CD4-positive, alpha-beta T cell (primary cell): ENCODE measurements around the gene TMEM132D. TPM values are rescaled to one million over a fixed set of nuclear protein-coding genes. Genes with fewer than 3 reads are reported as not detected.

Experiments used
- ATAC-seq: fragments of 200-7000 bp; cut with Tn5 transposase; one replicate; pipeline ENCODE4 v1.10.0; 2022; ENCODE audit warnings: mild to moderate bottlenecking; ENCODE audit not compliant: poor library complexity
- CTCF ChIA-PET: fragments of 350-600 bp; sonication (Branson Sonifier 250); formaldehyde crosslinking; loops from one replicate; lab custom pipeline; 2021; ENCODE audit warnings: antibody characterized with exemption, inconsistent platforms; lab: Charles Lee
- POLR2A ChIA-PET: fragments of 350-600 bp; sonication (Branson Sonifier 250); formaldehyde crosslinking; loops from one replicate; lab custom pipeline; 2021; ENCODE audit warnings: antibody characterized with exemption, inconsistent platforms; lab: Charles Lee
- DNase-seq, 14 experiments: peaks; one replicate each; pipeline ENCODE4 v3.0.0-alpha.2; 2013 to 2020; ENCODE audit warnings: mixed read lengths in 2 of 14
- H3K27ac ChIP-seq, 2 donors: one replicate each; pipeline versions ENCODE4 v1.5.1 to v1.7.0; 2013; ENCODE audit warnings: low read length in 2 of 2, low read depth in 1 of 2, mild to moderate bottlenecking in 1 of 2
- H3K27me3 ChIP-seq, 2 experiments: 1 replicate in 1 of 2; 2 replicates in 1 of 2; pipeline versions ENCODE4 v1.6.1 to v1.7.0; 2013; ENCODE audit warnings: low read length in 2 of 2, control low read depth in 1 of 2, mild to moderate bottlenecking in 1 of 2, moderate library complexity in 1 of 2; ENCODE audit not compliant: insufficient read depth in 2 of 2, control insufficient read depth in 1 of 2
- H3K36me3 ChIP-seq: one replicate; pipeline ENCODE4 v1.6.1; 2013; ENCODE audit warnings: low read length, control low read depth; ENCODE audit not compliant: insufficient read depth
- H3K4me1 ChIP-seq: one replicate; pipeline ENCODE4 v1.6.1; 2013; ENCODE audit warnings: low read length, control low read depth; ENCODE audit not compliant: insufficient read depth
- H3K4me3 ChIP-seq: one replicate; pipeline ENCODE4 v1.5.1; 2013; ENCODE audit warnings: mild to moderate bottlenecking, low read length, moderate library complexity
- H3K9me3 ChIP-seq, 2 experiments: 1 replicate in 1 of 2; 2 replicates in 1 of 2; pipeline versions ENCODE4 v1.6.1 to v1.7.0; 2013; ENCODE audit warnings: low read length in 2 of 2, mild to moderate bottlenecking in 2 of 2, control low read depth in 1 of 2, moderate library complexity in 1 of 2; ENCODE audit not compliant: control insufficient read depth in 1 of 2, insufficient read depth in 1 of 2
- H3K27ac Mint-ChIP-seq: one replicate; pipeline ENCODE4 v1.8.0; 2020; ENCODE audit warnings: mixed read lengths
- H3K27me3 Mint-ChIP-seq: one replicate; pipeline ENCODE4 v1.8.0; 2021; ENCODE audit warnings: mixed read lengths
- H3K36me3 Mint-ChIP-seq: one replicate; pipeline ENCODE4 v1.8.0; 2021; ENCODE audit warnings: low read depth, mixed read lengths
- H3K4me1 Mint-ChIP-seq: one replicate; pipeline ENCODE4 v1.8.0; 2021; ENCODE audit warnings: low read depth, mixed read lengths
- H3K4me3 Mint-ChIP-seq: one replicate; pipeline ENCODE4 v1.8.0; 2020; ENCODE audit warnings: mild to moderate bottlenecking, mixed read lengths
- H3K9me3 Mint-ChIP-seq: one replicate; pipeline ENCODE4 v1.8.0; 2020; ENCODE audit warnings: mixed read lengths
- CTCF ChIP-seq: fragments of 200-600 bp; IDR thresholded peaks from one replicate; pipeline ENCODE4 v1.8.0; 2022; ENCODE audit warnings: antibody characterized with exemption, mild to moderate bottlenecking
- intact Hi-C, 2 experiments: fragments of 100-400 bp; cut with DNase I in 1 of 2; cut with micrococcal nuclease in 1 of 2; formaldehyde crosslinking; loops; one replicate each; pipeline versions ENCODE4 v1.15.1 to v1.9.0; 2023 to 2025; cut with DNase I, micrococcal nuclease
- total RNA-seq, 174 experiments: library from RNA in 2 of 174; stranded (reverse) in 2 of 174; gene quantifications; one replicate each; pipeline ENCODE4 v1.2.3 and lab custom pipeline; 2021 to 2026

The TMEM132D gene
- total RNA-seq, 2 experiments from 2014 or later = not detected

GRCh38 chr12:129938089-129938488 is 34.3 kb upstream of the TMEM132D start:
- H3K4me1 ChIP-seq = no peaks in the 10 kb centered on the region
- ChIA-PET CTCF (no interaction called here), POLR2A (no interaction called here)
- ATAC-seq = no peak
- no peaks in the 10 kb centered on the region for H3K9me3 Mint-ChIP-seq
- H3K4me1 Mint-ChIP-seq = no peaks in the 10 kb centered on the region
- intact Hi-C loops = no loop called here
- no peak overlapping the region for H3K4me3 ChIP-seq
- H3K27me3 Mint-ChIP-seq = no peaks in the 10 kb centered on the region
- no peak overlapping the region for H3K27ac ChIP-seq
- no peaks in the 10 kb centered on the region for H3K27me3 ChIP-seq
- TF ChIP-seq CTCF = no peak
- no peaks in the 10 kb centered on the region for H3K36me3 Mint-ChIP-seq
- H3K4me3 Mint-ChIP-seq = no peak overlapping the region
- no peak overlapping the region for H3K27ac Mint-ChIP-seq
- H3K36me3 ChIP-seq = no peaks in the 10 kb centered on the region
- peaks cover 0 to 31% of the 10 kb centered on the region in 2 experiments for H3K9me3 ChIP-seq
- DNase-seq = no peak

GRCh38 chr12:129937426-129937825 is 33.6 kb upstream of the TMEM132D start:
- Mint-ChIP-seq H3K4me1 (no peaks in the 10 kb centered on the region), H3K9me3 (no peaks in the 10 kb centered on the region), H3K27ac (no peak overlapping the region), H3K4me3 (no peak overlapping the region), H3K27me3 (no peaks in the 10 kb centered on the region), H3K36me3 (no peaks in the 10 kb centered on the region)
- Histone ChIP-seq H3K4me3 (no peak overlapping the region), H3K27me3 (no peaks in the 10 kb centered on the region), H3K9me3 (peaks cover 0 to 25% of the 10 kb centered on the region in 2 experiments), H3K27ac (no peak overlapping the region), H3K4me1 (no peaks in the 10 kb centered on the region), H3K36me3 (no peaks in the 10 kb centered on the region)
- intact Hi-C loops = no loop called here
- ChIA-PET CTCF (no interaction called here), POLR2A (no interaction called here)
- no peak for TF ChIP-seq CTCF
- ATAC-seq (no peak), DNase-seq (no peak)

GRCh38 chr12:129928643-129929042 is 24.8 kb upstream of the TMEM132D start:
- CTCF ChIA-PET = no interaction called here
- Mint-ChIP-seq H3K4me1 (no peaks in the 10 kb centered on the region), H3K9me3 (peaks cover 2% of the 10 kb centered on the region), H3K4me3 (no peak overlapping the region), H3K27me3 (no peaks in the 10 kb centered on the region), H3K36me3 (no peaks in the 10 kb centered on the region), H3K27ac (no peak overlapping the region)
- no peaks in the 10 kb centered on the region for H3K27me3 ChIP-seq
- no peak for DNase-seq
- H3K9me3 ChIP-seq = peaks cover 0 to 30% of the 10 kb centered on the region in 2 experiments
- TF ChIP-seq CTCF = no peak
- POLR2A ChIA-PET = no interaction called here
- ATAC-seq = no peak
- intact Hi-C loops = no loop called here
- no peak overlapping the region for H3K27ac ChIP-seq
- H3K4me3 ChIP-seq = no peak overlapping the region
- H3K36me3 ChIP-seq = no peaks in the 10 kb centered on the region
- H3K4me1 ChIP-seq = no peaks in the 10 kb centered on the region
